ENCODE measurements around the gene ADSL. TPM values are rescaled to one million over a fixed set of nuclear protein-coding genes. Genes with fewer than 3 reads are reported as not detected.

ADSL gene
- total and polyA plus RNA-seq, 2 donors (not counting 1 experiment from before 2014, with no cell fraction given): 67.0 to 89.8 TPM

DNA sequence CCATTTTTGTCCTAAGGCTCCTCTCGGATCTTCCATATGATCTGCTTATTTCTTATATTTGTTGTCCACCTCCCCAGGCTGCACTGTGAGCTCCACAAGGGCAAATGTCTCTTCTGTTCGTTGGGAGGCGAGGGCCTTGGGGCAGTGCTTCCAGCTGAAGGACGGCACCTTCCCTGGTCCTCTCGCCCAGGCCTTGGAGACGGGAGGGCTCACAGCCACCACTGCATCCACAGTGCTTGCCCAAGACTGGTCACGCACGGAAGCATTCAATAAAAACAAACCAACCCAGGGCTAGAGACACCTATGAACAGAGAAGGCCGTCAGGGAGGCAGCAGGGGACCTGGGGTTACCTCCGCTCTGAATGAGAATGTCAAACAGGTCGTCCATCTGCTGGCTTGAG is 70.3 kb downstream of the ADSL start:
- peaks cover 5% of the 10 kb centered on the region for H3K4me1 ChIP-seq (ENCODE audit: control insufficient read depth, extremely low read depth, insufficient read depth, low read length)
- no peak for DNase-seq (ENCODE audit: low read depth in 2 of 2)
- no peak overlapping the region for H3K9ac ChIP-seq (ENCODE audit: insufficient read depth, low read length)
- H4K20me1 ChIP-seq (ENCODE audit: control insufficient read depth, extremely low read depth, insufficient read depth, low read length): no peaks in the 10 kb centered on the region
- TF ChIP-seq EZH2 (IDR thresholded peaks at IDR 0.05; ENCODE audit: low read length, missing control alignments): no peak
- no peak for TF ChIP-seq CTCF (conservative IDR thresholded peaks at IDR 0.05 in 1 of 2, IDR thresholded peaks at IDR 0.05 in 1 of 2; ENCODE audit: low read depth in 1 of 2, low read length in 2 of 2)
- H3K79me2 ChIP-seq (ENCODE audit: control insufficient read depth, insufficient read depth, low read length): no peaks in the 10 kb centered on the region
- H2AFZ ChIP-seq (ENCODE audit: low read length): no peak overlapping the region
- no peaks in the 10 kb centered on the region for H3K9me3 ChIP-seq (ENCODE audit: control insufficient read depth, insufficient read depth, low read depth, low read length)
- no peak overlapping the region for H3K27ac ChIP-seq (ENCODE audit: insufficient read depth, low read length)
- no peak overlapping the region for H3K4me3 ChIP-seq (replicated peaks in 1 of 4; ENCODE audit: control extremely low read depth in 1 of 4, insufficient read depth in 1 of 4, low read depth in 3 of 4, low read length in 4 of 4)
- no peak overlapping the region for H3K4me2 ChIP-seq (ENCODE audit: extremely low read depth, insufficient read depth, low read length)
- H3K36me3 ChIP-seq (ENCODE audit: control insufficient read depth, insufficient read depth, low read length): peaks cover 22% of the 10 kb centered on the region
- no peaks in the 10 kb centered on the region for H3K27me3 ChIP-seq (ENCODE audit: control insufficient read depth, insufficient read depth, low read length)

DNA sequence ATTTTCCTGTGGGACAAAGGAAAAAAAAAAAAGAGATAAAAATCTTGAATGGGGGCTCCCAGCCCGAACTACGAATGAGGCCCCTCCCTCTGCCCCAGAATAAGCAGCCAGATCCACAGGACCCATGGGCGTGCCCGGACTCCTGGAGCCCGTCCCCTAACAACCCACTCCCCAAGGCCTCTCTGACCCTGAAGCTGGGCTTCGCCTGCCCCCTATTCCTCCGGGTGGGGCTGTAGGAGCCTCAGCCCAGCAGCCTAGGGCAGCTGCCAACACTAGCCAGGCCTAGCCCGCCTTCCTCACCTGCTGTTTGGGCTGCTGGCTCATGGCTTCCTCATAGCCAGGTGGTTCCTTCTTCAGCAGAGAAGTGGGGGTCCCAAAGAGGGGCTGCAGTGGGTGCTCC is 70.7 kb downstream of the ADSL start:
- H3K4me3 ChIP-seq (replicated peaks in 1 of 4; ENCODE audit: control extremely low read depth in 1 of 4, insufficient read depth in 1 of 4, low read depth in 3 of 4, low read length in 4 of 4): no peak overlapping the region
- no peaks in the 10 kb centered on the region for H3K79me2 ChIP-seq (ENCODE audit: control insufficient read depth, insufficient read depth, low read length)
- no peaks in the 10 kb centered on the region for H3K9me3 ChIP-seq (ENCODE audit: control insufficient read depth, insufficient read depth, low read depth, low read length)
- H3K9ac ChIP-seq (ENCODE audit: insufficient read depth, low read length): no peak overlapping the region
- H2AFZ ChIP-seq (ENCODE audit: low read length): no peak overlapping the region
- no peak overlapping the region for H3K27ac ChIP-seq (ENCODE audit: insufficient read depth, low read length)
- no peak overlapping the region for H3K4me2 ChIP-seq (ENCODE audit: extremely low read depth, insufficient read depth, low read length)
- peaks cover 25% of the 10 kb centered on the region for H3K36me3 ChIP-seq (ENCODE audit: control insufficient read depth, insufficient read depth, low read length)
- H4K20me1 ChIP-seq (ENCODE audit: control insufficient read depth, extremely low read depth, insufficient read depth, low read length): no peaks in the 10 kb centered on the region
- peaks cover 5% of the 10 kb centered on the region for H3K4me1 ChIP-seq (ENCODE audit: control insufficient read depth, extremely low read depth, insufficient read depth, low read length)
- no peaks in the 10 kb centered on the region for H3K27me3 ChIP-seq (ENCODE audit: control insufficient read depth, insufficient read depth, low read length)
- no peak for DNase-seq (ENCODE audit: low read depth in 2 of 2)
- TF ChIP-seq EZH2 (IDR thresholded peaks at IDR 0.05; ENCODE audit: low read length, missing control alignments): no peak
- no peak for TF ChIP-seq CTCF (conservative IDR thresholded peaks at IDR 0.05 in 1 of 2, IDR thresholded peaks at IDR 0.05 in 1 of 2; ENCODE audit: low read depth in 1 of 2, low read length in 2 of 2)

- Histone ChIP-seq H3K4me2 (ENCODE audit: extremely low read depth, insufficient read depth, low read length) (no peak overlapping the region), H4K20me1 (ENCODE audit: control insufficient read depth, extremely low read depth, insufficient read depth, low read length) (no peaks in the 10 kb centered on the region), H3K36me3 (ENCODE audit: control insufficient read depth, insufficient read depth, low read length) (peaks cover 28% of the 10 kb centered on the region), H3K79me2 (ENCODE audit: control insufficient read depth, insufficient read depth, low read length) (no peaks in the 10 kb centered on the region), H3K27me3 (ENCODE audit: control insufficient read depth, insufficient read depth, low read length) (no peaks in the 10 kb centered on the region), H3K4me3 (replicated peaks in 1 of 4; ENCODE audit: control extremely low read depth in 1 of 4, insufficient read depth in 1 of 4, low read depth in 3 of 4, low read length in 4 of 4) (no peak overlapping the region), H3K27ac (ENCODE audit: insufficient read depth, low read length) (no peak overlapping the region), H3K9ac (ENCODE audit: insufficient read depth, low read length) (no peak overlapping the region), H3K4me1 (ENCODE audit: control insufficient read depth, extremely low read depth, insufficient read depth, low read length) (peaks cover 5% of the 10 kb centered on the region), H3K9me3 (ENCODE audit: control insufficient read depth, insufficient read depth, low read depth, low read length) (no peaks in the 10 kb centered on the region), H2AFZ (ENCODE audit: low read length) (no peak overlapping the region)
- no peak for TF ChIP-seq CTCF (conservative IDR thresholded peaks at IDR 0.05 in 1 of 2, IDR thresholded peaks at IDR 0.05 in 1 of 2; ENCODE audit: low read depth in 1 of 2, low read length in 2 of 2)
- no peak for TF ChIP-seq EZH2 (IDR thresholded peaks at IDR 0.05; ENCODE audit: low read length, missing control alignments)
- DNase-seq (ENCODE audit: low read depth in 2 of 2): no peak
Measured at GRCh38 chr22:40417881-40418280, 71.6 kb downstream of the ADSL start.

All from fibroblast of lung (primary cell).